NCI-H510A (cell line): ENCODE results near the gene PADI2.
A peak's percentile ranks its signal among the peaks of the same experiment; 100 is the strongest.

Source experiments
- DNase-seq: peaks from one replicate; lab custom pipeline; 2025; lab: John Stamatoyannopoulos, UW

Gene PADI2

GRCh38 chr1:17112496-17113236 is 6.6 kb downstream of the PADI2 start:
- DNase-seq, result no peak

GRCh38 chr1:17112076-17112475 is 7.2 kb downstream of the PADI2 start:
- DNase-seq, result no peak

GRCh38 chr1:17110555-17110926 is 8.7 kb downstream of the PADI2 start:
- no peak for DNase-seq

- peak; percentile 29 for DNase-seq
Measured at GRCh38 chr1:17109892-17110554, 9.2 kb downstream of the PADI2 start.

GRCh38 chr1:17108786-17109185 is 10.5 kb downstream of the PADI2 start:
- no peak for DNase-seq

GRCh38 chr1:17108360-17108759 is 10.9 kb downstream of the PADI2 start:
- no peak for DNase-seq

GRCh38 chr1:17104782-17105181 is 14.5 kb downstream of the PADI2 start:
- no peak for DNase-seq

GRCh38 chr1:17102232-17102631 is 17.0 kb downstream of the PADI2 start:
- DNase-seq, result no peak

GRCh38 chr1:17101261-17101660 is 18.0 kb downstream of the PADI2 start:
- no peak for DNase-seq

GRCh38 chr1:17099616-17100340 is 19.5 kb downstream of the PADI2 start:
- no peak for DNase-seq

- DNase-seq, result no peak
Measured at GRCh38 chr1:17098446-17099317, 20.6 kb downstream of the PADI2 start.

GRCh38 chr1:17097787-17098186 is 21.5 kb downstream of the PADI2 start:
- DNase-seq, result no peak

- DNase-seq, result no peak
Measured at GRCh38 chr1:17097147-17097546, 22.1 kb downstream of the PADI2 start.

- no peak for DNase-seq
Measured at GRCh38 chr1:17096584-17096983, 22.7 kb downstream of the PADI2 start.

GRCh38 chr1:17095141-17095540 is 24.1 kb downstream of the PADI2 start:
- DNase-seq, result no peak

GRCh38 chr1:17094664-17095063 is 24.6 kb downstream of the PADI2 start:
- DNase-seq, result no peak

- DNase-seq, result no peak
Measured at GRCh38 chr1:17093822-17094393, 25.3 kb downstream of the PADI2 start.

- DNase-seq, result no peak
Measured at GRCh38 chr1:17091252-17091651, 28.0 kb downstream of the PADI2 start.

- no peak for DNase-seq
Measured at GRCh38 chr1:17089506-17089905, 29.7 kb downstream of the PADI2 start.

GRCh38 chr1:17086751-17087150 is 32.5 kb downstream of the PADI2 start:
- DNase-seq, result no peak

GRCh38 chr1:17084787-17085186 is 34.5 kb downstream of the PADI2 start:
- DNase-seq, result no peak

GRCh38 chr1:17082761-17083160 is 36.5 kb downstream of the PADI2 start:
- DNase-seq, result no peak
